ENCODE measurements around the gene DSTN.

Gene DSTN

DNA sequence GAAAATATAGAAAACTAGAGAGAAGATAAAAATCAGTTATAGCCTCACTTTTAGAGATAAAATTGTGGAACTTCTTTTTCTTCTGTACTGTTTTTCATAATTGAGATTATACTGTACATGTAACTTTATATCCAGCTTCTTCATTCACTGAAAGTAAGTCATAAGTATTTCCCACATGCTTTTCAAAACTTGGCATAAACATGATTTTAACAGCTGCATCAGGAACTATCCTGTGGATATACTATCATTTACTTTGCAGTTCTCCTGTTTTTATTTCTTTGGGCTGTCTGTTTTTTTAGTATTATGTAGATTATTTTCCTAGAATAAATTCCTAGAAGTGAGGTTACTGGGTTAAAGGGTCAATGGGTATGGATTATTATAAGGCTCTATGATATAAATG is 14.8 kb downstream of the DSTN start:
- no peak for DNase-seq

GRCh38 chr20:17586250-17586649 is 16.4 kb downstream of the DSTN start:
- DNase-seq: no peak

GRCh38 chr20:17587148-17587547 is 17.3 kb downstream of the DSTN start:
- no peak for DNase-seq

- no peak for DNase-seq
Measured at GRCh38 chr20:17587824-17588223, 17.9 kb downstream of the DSTN start.

DNA sequence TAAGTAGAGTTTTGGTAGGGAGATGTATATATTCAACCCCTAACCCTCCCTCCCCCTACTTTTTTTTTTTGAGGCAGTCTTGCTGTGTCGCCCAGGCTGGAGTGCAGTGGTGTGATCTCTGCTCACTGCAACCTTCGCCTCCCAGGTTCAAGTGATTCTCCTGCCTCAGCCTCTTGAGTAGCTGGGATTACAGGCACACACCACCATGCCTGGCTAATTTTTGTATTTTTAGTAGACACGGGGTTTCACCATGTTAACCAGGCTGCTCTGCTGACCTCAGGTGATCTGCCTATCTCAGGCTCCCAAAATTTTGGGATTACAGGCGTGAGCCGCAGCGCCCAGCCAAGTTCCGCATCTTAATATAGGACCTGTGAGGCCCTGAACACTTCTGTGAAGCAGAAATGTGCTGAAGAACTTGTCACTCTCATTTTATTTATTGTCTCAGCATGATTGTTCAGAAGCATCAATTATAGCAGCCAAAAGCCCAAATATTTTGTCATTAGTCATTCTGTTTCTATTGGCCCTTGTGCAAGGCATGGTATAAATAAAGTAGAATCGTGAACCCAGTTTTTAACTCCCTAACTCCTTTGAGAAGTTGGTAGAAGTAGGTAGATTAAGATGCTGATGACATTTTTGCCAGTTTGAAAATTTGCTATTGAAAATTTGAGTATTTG is 19.4 kb downstream of the DSTN start:
- DNase-seq: no peak

DNA sequence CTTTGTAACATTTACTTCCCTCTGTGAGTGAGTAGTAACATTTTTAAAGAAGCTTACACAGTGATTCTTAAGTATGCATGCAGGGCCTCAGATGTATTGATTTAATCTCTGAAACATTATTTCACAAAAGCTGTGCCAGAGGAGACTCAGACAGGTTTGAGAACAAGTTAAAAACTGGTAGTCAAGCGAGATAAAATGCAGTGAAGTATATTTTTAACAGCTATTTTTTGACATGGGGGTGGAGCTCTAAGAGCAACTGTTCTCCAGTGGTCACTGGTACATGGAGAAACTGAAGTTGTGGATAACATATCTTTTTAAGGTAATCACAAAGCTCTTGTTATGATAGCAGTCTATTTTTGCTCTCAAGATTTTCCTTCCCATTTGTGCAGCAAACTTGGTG is 20.4 kb downstream of the DSTN start:
- DNase-seq: no peak

- no peak for DNase-seq
Measured at GRCh38 chr20:17593902-17594301, 24.0 kb downstream of the DSTN start.

- DNase-seq: no peak
Measured at GRCh38 chr20:17594443-17594842, 24.6 kb downstream of the DSTN start.

DNA sequence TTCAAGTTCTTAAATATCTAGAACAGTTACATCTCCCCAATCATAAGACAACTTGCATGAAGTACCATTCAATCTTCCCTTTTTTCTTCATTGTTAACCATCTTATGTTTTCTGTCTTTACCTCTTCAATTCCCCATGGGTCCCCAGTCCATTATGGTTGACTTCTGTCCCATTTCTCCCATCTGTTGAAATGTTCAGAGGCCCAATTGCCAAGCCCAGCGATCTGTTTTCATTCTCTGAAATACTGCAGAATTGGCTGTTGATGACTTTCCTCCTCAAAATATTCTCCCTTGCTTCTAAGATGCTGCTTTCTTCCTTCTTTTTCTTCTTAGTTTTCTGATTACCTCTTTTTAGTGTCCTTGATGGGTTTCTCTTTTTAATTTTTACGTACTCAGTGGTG is 26.0 kb downstream of the DSTN start:
- DNase-seq: no peak

DNA sequence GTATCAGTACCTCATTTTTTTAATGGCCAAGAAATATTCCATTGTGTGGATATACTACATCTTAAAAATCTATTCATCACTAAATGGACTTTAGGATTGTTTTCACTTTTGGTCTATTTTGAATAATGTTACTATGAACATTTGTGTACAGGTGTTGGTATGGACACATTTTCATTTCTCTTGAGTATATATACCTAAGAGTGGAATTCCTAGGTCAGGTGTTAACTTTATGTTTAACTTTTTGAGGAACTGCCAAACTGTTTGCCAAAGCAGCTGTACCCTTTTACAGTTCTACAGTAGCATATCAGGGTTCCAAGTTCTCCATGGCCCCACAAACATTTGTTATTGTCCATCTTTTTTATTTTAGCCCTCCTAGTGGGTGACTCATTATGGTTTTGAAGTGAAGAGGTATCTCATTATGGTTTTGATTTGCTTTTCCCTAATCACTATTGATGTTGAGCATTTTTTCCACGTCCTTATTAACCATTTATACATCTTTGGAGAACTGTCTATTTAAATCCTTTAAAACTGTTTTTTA is 28.2 kb downstream of the DSTN start:
- no peak for DNase-seq

DNA sequence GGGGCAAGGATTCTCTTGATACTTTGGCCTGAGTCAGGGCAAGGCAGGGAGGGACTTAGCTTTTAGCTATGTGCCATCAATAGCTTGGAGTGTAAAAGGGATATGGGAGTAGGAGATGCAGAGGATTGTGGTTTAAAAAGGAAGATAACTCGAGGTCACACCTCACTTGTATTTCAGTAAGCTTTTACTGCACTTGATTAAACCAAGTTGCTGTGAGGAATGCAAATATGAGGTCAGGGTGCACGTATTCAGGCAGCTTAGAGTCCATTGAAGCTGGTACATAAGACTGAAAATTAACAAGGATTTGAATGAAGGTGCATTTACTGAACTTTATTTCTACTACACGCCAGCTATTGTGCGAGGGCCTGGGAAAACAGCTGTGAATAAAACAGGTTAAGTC is 32.1 kb downstream of the DSTN start:
- DNase-seq: no peak

DNA sequence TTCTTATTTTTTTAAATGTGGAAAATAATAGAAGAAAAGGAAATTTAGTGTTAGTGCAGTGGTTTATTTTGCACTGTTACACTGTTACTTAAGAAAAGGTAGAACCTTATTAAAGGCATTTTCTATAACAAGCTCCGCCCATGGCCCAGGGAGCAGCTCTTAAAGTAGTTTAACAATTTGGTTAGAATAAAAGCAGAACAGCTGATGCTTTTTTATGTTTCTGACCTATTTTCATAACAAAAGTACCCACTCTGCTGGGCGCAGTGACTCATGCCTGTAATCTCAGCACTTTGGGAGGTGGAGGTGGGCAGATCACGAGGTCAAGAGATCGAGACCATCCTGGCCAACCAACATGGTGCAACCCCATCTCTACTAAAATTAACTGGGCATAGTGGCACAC is 32.6 kb downstream of the DSTN start:
- DNase-seq: no peak

DNA sequence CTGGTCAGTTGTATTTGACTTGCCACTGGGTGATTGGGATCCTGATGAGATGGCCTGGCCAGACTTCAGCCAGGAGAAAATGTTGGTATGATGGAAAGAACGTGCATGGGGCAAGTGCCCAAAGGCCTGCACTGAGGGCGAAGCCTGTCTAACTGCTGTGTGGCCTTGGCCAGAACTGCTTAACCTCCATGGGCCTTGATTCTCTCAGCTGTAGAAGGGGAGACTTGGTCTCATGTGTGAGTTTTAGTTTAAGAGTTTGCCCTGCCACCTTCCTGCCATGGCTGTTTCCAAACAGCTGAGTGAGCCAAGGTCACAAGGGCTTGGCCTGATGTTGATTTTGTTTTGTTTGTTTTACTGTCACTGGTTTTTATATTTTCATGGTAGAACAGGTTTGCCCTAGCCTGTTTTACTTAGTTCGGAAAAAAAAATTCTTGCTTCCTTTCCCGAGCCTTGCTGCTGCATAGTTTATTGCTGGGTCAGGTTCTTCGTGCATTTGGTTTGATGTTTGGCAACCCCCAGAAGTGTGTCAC is 35.3 kb downstream of the DSTN start:
- no peak for DNase-seq

DNA sequence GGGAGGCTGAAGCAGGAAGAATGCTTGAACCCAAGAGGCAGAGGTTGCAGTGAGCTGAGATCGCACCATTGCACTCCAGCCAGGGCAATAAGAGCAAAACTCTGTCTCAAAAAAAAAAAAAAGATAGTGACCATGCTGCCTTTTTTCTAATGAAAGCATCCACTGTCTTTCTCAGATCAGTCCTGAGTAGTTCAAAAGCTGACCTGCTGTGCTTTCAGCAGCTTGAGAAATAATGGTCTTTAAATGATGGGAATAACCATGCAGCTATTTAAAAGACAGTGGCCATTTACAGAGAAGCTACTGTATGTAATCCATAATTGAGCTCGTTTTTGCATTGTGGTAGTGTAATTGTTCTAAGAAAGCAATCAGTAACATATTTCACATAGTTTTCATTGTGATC is 36.1 kb downstream of the DSTN start:
- no peak for DNase-seq

DNA sequence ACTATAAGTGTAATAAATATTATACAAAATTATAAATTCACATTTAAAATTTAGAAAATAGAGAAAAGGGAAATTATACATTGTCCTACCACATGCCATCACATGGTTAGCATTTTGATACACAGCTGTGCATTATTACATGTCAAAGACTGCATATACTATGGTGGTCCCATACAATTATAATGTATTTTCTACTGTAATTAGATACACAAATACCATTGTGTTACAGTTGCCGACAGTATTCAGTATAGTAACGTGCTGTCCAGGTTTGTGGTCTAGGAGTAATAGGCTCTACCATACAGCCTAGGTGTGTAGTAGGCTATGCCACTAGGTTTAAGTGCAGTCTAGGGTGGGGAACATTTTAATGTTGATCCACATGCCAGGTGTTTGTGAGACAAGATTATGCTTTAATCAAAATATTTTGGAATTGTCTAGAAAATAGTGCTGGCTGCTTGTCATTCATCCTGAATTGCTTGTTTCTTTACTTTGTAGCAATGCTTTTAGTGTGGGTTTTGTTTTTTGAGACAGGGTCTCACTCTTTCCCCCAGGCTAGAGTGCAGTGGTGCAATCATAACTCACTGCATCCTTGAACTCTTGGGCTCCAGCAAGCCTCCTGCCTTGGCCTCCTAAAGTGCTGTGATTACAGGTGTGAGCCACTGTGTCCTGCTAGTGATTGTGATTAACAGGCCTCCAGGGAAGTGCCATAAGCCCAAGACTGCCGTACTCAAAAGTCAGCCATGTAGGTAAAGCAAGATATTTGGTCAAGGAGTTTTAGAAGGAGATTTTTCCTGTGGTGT is 39.0 kb downstream of the DSTN start:
- no peak for DNase-seq

DNA sequence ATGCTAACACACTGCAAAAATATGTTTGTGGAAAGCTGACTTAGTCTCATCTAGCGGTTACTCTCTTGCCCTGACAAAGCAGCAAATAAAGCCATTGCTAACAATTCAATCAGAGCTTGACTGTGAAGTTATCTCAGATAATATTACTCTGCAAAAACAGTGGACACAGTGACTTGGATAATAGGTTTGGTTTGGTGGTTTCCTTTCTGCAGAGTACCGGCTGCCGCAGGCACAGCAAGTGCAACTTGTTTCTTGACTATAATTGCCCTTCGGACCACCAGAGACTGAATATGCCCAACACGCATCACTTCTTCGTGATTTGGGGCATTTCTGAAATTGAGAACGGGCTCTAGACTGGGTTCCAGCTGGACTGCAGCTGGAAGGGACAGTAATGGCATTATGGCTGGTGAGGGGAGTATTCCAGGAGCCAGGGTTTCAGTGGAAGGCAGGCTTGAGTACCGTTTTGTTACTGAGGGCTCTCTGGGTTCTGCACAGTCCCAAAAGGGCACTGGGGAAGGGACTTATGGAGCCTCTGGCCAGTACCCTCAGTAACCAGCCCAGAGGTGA is 40.0 kb downstream of the DSTN start:
- no peak for DNase-seq

DNA sequence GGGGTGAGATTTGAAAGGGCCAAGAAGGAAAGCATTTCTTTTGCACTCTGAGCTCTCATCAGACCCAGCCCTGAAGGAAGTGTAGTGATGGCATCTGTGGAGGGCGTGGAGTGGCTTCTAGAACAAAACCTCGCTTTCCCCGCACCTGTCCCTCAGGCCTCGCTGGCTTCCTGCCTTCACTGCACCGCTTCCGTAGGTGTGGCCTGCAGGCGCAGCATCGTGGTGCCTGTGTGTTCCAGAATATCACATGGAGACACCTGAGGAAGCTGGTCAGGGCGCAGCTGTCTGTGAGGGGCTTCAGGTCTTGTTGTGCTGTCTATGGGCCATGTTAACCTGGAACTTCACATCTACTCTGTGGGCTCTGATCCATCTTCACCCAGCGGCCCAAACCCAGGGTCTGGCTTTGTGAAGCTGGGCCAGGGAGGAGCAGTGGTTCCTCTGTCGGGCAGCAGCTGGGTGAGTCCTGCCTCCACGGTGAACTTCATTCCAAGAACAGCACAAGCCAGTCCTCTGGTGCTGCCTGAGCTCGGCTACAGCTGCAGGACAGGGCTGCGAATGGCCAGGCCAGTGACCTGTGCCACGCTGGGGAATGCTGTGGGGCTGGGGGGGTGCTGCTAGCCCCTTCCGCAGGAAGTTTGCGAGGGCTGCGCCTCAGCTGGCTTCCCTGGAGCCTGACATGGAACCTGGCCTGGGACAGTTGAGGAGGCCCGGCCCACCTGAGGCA is 40.9 kb downstream of the DSTN start:
- no peak for DNase-seq

DNA sequence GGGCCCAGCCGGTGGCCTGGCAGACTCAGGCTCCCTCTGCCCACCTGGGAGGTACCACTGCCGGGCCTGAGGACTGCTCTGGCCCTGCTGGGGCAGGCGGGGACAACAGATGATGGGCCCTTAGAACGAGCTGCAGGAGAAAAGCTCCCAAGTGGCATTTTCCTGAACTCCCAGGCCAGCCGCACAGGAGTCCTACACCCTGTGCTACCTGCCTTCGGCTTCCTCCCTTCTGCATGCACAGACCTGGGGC is 41.3 kb downstream of the DSTN start:
- DNase-seq: no peak

GRCh38 chr20:17611540-17612286 is 41.8 kb downstream of the DSTN start:
- no peak for DNase-seq

GRCh38 chr20:17612287-17612991 is 42.6 kb downstream of the DSTN start:
- DNase-seq: no peak

- no peak for DNase-seq
Measured at GRCh38 chr20:17612992-17613327, 43.1 kb downstream of the DSTN start.

Measured in NCI-H1417 treated with DMSO at 0.1 percent for 48 hours (cell line).